GM21717 (cell line): ENCODE measurements around the gene TAP1.
"Not testable (repeated sequence)": the region's sequence is repeated elsewhere in the genome, so short reads cannot be mapped to it uniquely, and the experiment has no call there.

Experiments used
- ATAC-seq: cut with Tn5 transposase; IDR thresholded peaks from one replicate; pipeline ENCODE4 v1.9.1; 2021; ENCODE audit warnings: mild to moderate bottlenecking, moderate library complexity; ENCODE audit not compliant: unreplicated experiment

Gene TAP1

GRCh38 chr6:32805404-32805803 lies 48.1 kb downstream of the TAP1 start:
- not testable (repeated sequence) for ATAC-seq

GRCh38 chr6:32803416-32803815 lies 50.1 kb downstream of the TAP1 start:
- no peak for ATAC-seq

- no peak for ATAC-seq
Measured at GRCh38 chr6:32799740-32800139, 53.8 kb downstream of the TAP1 start.

GRCh38 chr6:32799168-32799567 lies 54.3 kb downstream of the TAP1 start:
- ATAC-seq, result no peak

GRCh38 chr6:32796848-32797776 lies 56.4 kb downstream of the TAP1 start:
- ATAC-seq, result no peak
